Measurements from ENCODE around the gene CCDC61. TPM values are rescaled to one million over a fixed set of nuclear protein-coding genes. Genes with fewer than 3 reads are reported as not detected.

The CCDC61 gene
- total RNA-seq, 1 experiment from 2014 or later: 16.9 TPM

DNA sequence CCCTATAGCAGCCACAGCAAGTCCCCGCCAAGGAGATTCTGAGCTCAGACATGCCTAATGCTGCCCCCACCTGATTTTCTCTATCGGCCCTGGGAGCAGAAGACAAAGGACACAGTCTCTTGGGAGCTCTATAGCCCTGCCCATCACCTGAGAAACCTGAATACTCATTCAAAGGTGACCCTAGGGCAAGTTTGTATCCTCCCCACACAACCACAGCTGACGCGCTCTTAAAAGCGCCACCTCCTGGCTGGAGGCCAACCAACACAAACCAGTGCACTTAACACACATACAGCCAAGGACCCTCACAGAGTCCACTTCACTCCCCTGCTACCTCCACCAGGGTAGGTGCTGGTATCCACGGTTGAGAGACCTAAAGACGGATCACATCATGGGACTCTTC, 54.3 kb downstream of the CCDC61 start:
- DNase-seq: peak; percentile 87
- Histone ChIP-seq H2BK15ac (ENCODE audit: low read depth, low read length) (no peak overlapping the region), H3K18ac (ENCODE audit: insufficient read length, low read depth, low read length) (peak overlapping the region; percentile 8), H3K23ac (ENCODE audit: insufficient read length, low read depth, low read length) (no peak overlapping the region), H2AFZ (ENCODE audit: low read length) (no peak overlapping the region), H3K27me3 (ENCODE audit: insufficient read depth, low read length) (no peaks in the 10 kb centered on the region), H3K79me2 (ENCODE audit: insufficient read depth, low read length) (no peaks in the 10 kb centered on the region), H2AK5ac (ENCODE audit: insufficient read length, low read length) (no peak overlapping the region), H3K4me2 (ENCODE audit: insufficient read depth, insufficient read length, low read length) (no peak overlapping the region), H2BK120ac (ENCODE audit: low read depth, low read length, poor library complexity, severe bottlenecking) (no peak overlapping the region), H3K56ac (ENCODE audit: insufficient read length, low read depth, low read length) (no peak overlapping the region), H2BK20ac (ENCODE audit: low read depth, low read length, poor library complexity, severe bottlenecking) (no peak overlapping the region), H4K91ac (ENCODE audit: insufficient read length, low read depth, low read length) (no peak overlapping the region), H3K9me3 (ENCODE audit: control insufficient read depth, low read depth, low read length) (no peaks in the 10 kb centered on the region), H3K9ac (ENCODE audit: extremely low read depth, insufficient read length, low read length) (no peak overlapping the region), H3K79me1 (ENCODE audit: insufficient read depth, low read depth, low read length, poor library complexity, severe bottlenecking) (no peaks in the 10 kb centered on the region), H2BK5ac (ENCODE audit: insufficient read length, low read length) (no peak overlapping the region), H4K8ac (replicated peaks; ENCODE audit: insufficient read length, low read depth, low read length) (no peak overlapping the region), H3K27ac (ENCODE audit: insufficient read length, low read depth, low read length) (no peak overlapping the region), H4K20me1 (ENCODE audit: control insufficient read depth, insufficient read depth, insufficient read length) (no peaks in the 10 kb centered on the region), H3K4me1 (ENCODE audit: insufficient read depth, low read length) (no peaks in the 10 kb centered on the region), H3K14ac (ENCODE audit: insufficient read depth, low read length) (no peak overlapping the region), H4K5ac (ENCODE audit: insufficient read length, low read depth, low read length) (no peak overlapping the region), H3K4ac (ENCODE audit: low read depth, low read length) (no peak overlapping the region), H3K23me2 (ENCODE audit: insufficient read length, low read depth, low read length, poor library complexity, severe bottlenecking) (no peaks in the 10 kb centered on the region), H3T11ph (ENCODE audit: low read length) (no peak overlapping the region), H2BK12ac (ENCODE audit: insufficient read length, low read depth, low read length) (no peak overlapping the region)
- Mint-ChIP-seq H3K4me3 (no peak overlapping the region; a peak in 1 of 5 replicates), H3K27ac (no peak overlapping the region), H3K36me3 (ENCODE audit: insufficient read depth in 1 of 3, low read depth in 3 of 3) (peaks cover 0 to 2% (median 0%) of the 10 kb centered on the region in 3 experiments; a peak in 1 of 7 replicates), H3K4me1 (peaks cover 0 to 4% of the 10 kb centered on the region in 2 experiments; a peak in 1 of 4 replicates), H3K9me3 (peaks cover 36 to 43% of the 10 kb centered on the region in 2 experiments), H3K27me3 (ENCODE audit: low read depth) (peaks cover 79% of the 10 kb centered on the region)
- TF ChIP-seq, protein P1, sequence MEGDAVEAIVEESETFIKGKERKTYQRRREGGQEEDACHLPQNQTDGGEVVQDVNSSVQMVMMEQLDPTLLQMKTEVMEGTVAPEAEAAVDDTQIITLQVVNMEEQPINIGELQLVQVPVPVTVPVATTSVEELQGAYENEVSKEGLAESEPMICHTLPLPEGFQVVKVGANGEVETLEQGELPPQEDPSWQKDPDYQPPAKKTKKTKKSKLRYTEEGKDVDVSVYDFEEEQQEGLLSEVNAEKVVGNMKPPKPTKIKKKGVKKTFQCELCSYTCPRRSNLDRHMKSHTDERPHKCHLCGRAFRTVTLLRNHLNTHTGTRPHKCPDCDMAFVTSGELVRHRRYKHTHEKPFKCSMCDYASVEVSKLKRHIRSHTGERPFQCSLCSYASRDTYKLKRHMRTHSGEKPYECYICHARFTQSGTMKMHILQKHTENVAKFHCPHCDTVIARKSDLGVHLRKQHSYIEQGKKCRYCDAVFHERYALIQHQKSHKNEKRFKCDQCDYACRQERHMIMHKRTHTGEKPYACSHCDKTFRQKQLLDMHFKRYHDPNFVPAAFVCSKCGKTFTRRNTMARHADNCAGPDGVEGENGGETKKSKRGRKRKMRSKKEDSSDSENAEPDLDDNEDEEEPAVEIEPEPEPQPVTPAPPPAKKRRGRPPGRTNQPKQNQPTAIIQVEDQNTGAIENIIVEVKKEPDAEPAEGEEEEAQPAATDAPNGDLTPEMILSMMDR (conservative IDR thresholded peaks at IDR 0.05): peak; percentile 74
- no CpG with 5 or more reads among the region's 7 CpGs for WGBS (ENCODE audit: extremely low coverage, insufficient read length, low lambda C conversion rate)
